Testis (tissue), 3 donors: Measurements from ENCODE around the gene ATP8B2. TPM values are rescaled to one million over a fixed set of nuclear protein-coding genes. Genes with fewer than 3 reads are reported as not detected.
A peak's percentile ranks its signal among the peaks of the same experiment; 100 is the strongest.

Source experiments
- DNase-seq: peaks from one replicate; pipeline ENCODE4 v3.0.0-alpha.2; 2019
- H3K27ac ChIP-seq, 2 donors: fragments of 200-600 bp; sonication (generic); one replicate each; pipeline ENCODE4 v1.5.1; 2019
- H3K27me3 ChIP-seq: fragments of 200-600 bp; sonication (generic); one replicate; pipeline ENCODE4 v1.5.1; 2019
- H3K36me3 ChIP-seq: fragments of 200-600 bp; sonication (generic); one replicate; pipeline ENCODE4 v1.5.1; 2017; ENCODE audit warnings: low read depth; ENCODE audit errors: missing control alignments
- H3K4me1 ChIP-seq: fragments of 200-600 bp; sonication (generic); one replicate; pipeline ENCODE4 v1.5.1; 2019
- H3K4me3 ChIP-seq, 2 donors: fragments of 200-600 bp; sonication (generic); one replicate each; pipeline ENCODE4 v1.5.1; 2017 to 2019
- H3K9me3 ChIP-seq: fragments of 200-600 bp; sonication (generic); one replicate; pipeline ENCODE4 v1.5.1; 2017
- POLR2A ChIP-seq: fragments of 450-650 bp; IDR thresholded peaks from one replicate; pipeline ENCODE4 v1.6.1; 2017; ENCODE audit warnings: antibody characterized with exemption, mild to moderate bottlenecking, moderate library complexity
- WGBS, 2 donors: methylation state at CpG; one replicate each; pipeline ENCODE4 v1.1.5; 2018; 5-methylcytosine and 5-hydroxymethylcytosine counted together
- intact Hi-C: fragments of 100-400 bp; cut with DNase I; formaldehyde crosslinking; loops from one replicate; pipeline ENCODE4 v1.15.1; 2023; ENCODE audit warnings: low total_unique reads
- polyA plus RNA-seq: library from polyadenylated mRNA; stranded (reverse); fragments of 350-450 nt; fragmentation: Illumina TruSeq; extraction: RNeasy Lipid Tissue Mini Kit (QIAGEN cat#74804); gene quantifications from one replicate; pipeline ENCODE4 v1.2.3, GENCODE V29; 2014; ENCODE audit warnings: low read depth, low replicate concordance; ENCODE audit not compliant: insufficient read depth
- total RNA-seq, 2 donors: library from RNA; depleted of rRNA; stranded (reverse); fragments of >200 nt; gene quantifications; one replicate each; pipeline ENCODE4 v1.2.3, GENCODE V29; 2016
- TF ChIP-seq, protein P1 (sequence below), 3 experiments: fragments of 450-650 bp in 2 of 3; fragments of 200-600 bp in 1 of 3; sonication (generic) in 1 of 3; IDR thresholded peaks; one replicate each; pipeline ENCODE4 v1.5.1; 2016 to 2019; ENCODE audit warnings: antibody characterized with exemption in 3 of 3, mild to moderate bottlenecking in 2 of 3, moderate library complexity in 1 of 3

The ATP8B2 gene
- total and polyA plus RNA-seq, 3 donors from 2014 or later = 50.9 to 204 (median 179) TPM

GRCh38 chr1:154328318-154329151, 3.2 kb downstream of the ATP8B2 start:
- Histone ChIP-seq H3K36me3 (no peaks in the 10 kb centered on the region), H3K9me3 (no peaks in the 10 kb centered on the region), H3K4me1 (peaks cover 40% of the 10 kb centered on the region), H3K4me3 (peak overlapping the region; percentile 44 to 64), H3K27ac (peak overlapping the region; percentile 95 to 99), H3K27me3 (no peaks in the 10 kb centered on the region)
- WGBS, 2 donors = 5 to 7% methylated on average over 21 to 40 of the region's 76 CpGs
- intact Hi-C loops = no loop called here
- TF ChIP-seq, protein P1, sequence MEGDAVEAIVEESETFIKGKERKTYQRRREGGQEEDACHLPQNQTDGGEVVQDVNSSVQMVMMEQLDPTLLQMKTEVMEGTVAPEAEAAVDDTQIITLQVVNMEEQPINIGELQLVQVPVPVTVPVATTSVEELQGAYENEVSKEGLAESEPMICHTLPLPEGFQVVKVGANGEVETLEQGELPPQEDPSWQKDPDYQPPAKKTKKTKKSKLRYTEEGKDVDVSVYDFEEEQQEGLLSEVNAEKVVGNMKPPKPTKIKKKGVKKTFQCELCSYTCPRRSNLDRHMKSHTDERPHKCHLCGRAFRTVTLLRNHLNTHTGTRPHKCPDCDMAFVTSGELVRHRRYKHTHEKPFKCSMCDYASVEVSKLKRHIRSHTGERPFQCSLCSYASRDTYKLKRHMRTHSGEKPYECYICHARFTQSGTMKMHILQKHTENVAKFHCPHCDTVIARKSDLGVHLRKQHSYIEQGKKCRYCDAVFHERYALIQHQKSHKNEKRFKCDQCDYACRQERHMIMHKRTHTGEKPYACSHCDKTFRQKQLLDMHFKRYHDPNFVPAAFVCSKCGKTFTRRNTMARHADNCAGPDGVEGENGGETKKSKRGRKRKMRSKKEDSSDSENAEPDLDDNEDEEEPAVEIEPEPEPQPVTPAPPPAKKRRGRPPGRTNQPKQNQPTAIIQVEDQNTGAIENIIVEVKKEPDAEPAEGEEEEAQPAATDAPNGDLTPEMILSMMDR (IDR thresholded peaks at IDR 0.05) = no peak
- no peak for TF ChIP-seq POLR2A
- DNase-seq = peak; percentile 93

DNA sequence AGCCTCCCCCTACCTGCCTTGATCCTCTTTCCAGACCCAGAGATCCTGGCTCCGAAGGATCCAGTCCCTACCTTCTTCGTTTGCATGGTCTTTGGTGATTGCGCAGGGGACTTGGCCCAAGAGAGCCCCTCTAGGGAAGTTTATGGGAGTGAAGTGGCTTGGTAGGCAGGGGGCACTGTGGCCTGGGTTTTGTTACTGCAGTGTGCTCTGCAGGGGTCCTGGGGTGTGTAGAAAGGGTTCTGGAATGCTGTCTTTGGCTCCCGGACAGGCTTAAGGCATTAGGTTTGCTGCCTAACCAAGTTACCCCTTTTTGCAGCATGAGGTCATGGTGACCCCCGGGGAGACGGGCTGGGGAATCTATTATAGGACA, 3.8 kb downstream of the ATP8B2 start:
- Histone ChIP-seq H3K27ac (peak overlapping the region; percentile 74 to 99), H3K4me1 (peaks cover 40% of the 10 kb centered on the region), H3K36me3 (no peaks in the 10 kb centered on the region), H3K4me3 (peak overlapping the region; percentile 44 to 64), H3K9me3 (no peaks in the 10 kb centered on the region), H3K27me3 (no peaks in the 10 kb centered on the region)
- intact Hi-C loops = no loop called here
- DNase-seq = peak; percentile 45
- TF ChIP-seq POLR2A = no peak
- TF ChIP-seq, protein P1 (IDR thresholded peaks at IDR 0.05) = no peak
- WGBS, 2 donors = 31 to 48% methylated on average over 4 to 6 of the region's 6 CpGs

- Histone ChIP-seq H3K36me3 (no peaks in the 10 kb centered on the region), H3K4me3 (peak overlapping the region in 1 of 2 donors; percentile 64), H3K4me1 (peaks cover 36% of the 10 kb centered on the region), H3K9me3 (no peaks in the 10 kb centered on the region), H3K27ac (peak overlapping the region; percentile 74 to 99), H3K27me3 (no peaks in the 10 kb centered on the region)
- DNase-seq = peak; percentile 77
- WGBS, 2 donors = 46 to 56% methylated on average over 4 to 7 of the region's 7 CpGs
- intact Hi-C loops = no loop called here
- TF ChIP-seq, protein P1 (IDR thresholded peaks at IDR 0.05) = no peak
- TF ChIP-seq POLR2A = no peak
Observed at GRCh38 chr1:154329551-154330131, 4.3 kb downstream of the ATP8B2 start.

DNA sequence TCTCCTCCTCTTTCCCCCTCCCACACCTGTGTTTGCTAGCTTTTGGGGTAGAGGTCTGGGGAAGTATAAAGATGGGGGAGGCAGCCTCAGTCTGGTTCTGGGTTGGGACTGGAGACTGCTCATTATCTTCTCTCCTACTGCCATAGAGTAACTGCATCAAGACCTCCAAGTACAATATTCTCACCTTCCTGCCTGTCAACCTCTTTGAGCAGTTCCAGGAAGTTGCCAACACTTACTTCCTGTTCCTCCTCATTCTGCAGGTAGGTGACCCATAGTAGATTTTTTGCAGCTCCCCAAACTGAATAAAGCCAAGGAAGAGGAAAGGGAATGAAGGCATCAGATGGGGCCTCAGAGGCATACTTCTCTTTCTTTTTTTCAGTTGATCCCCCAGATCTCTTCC, 5.3 kb downstream of the ATP8B2 start:
- peaks cover 38% of the 10 kb centered on the region for H3K4me1 ChIP-seq
- H3K4me3 ChIP-seq = no peak overlapping the region
- H3K27me3 ChIP-seq = no peaks in the 10 kb centered on the region
- H3K36me3 ChIP-seq = no peaks in the 10 kb centered on the region
- no peak overlapping the region for H3K27ac ChIP-seq
- no peak for TF ChIP-seq POLR2A
- TF ChIP-seq, protein P1 (IDR thresholded peaks at IDR 0.05) = no peak
- intact Hi-C loops = no loop called here
- no peaks in the 10 kb centered on the region for H3K9me3 ChIP-seq
- DNase-seq = no peak
